ENCODE measurements around the gene IFNAR1. TPM values are rescaled to one million over a fixed set of nuclear protein-coding genes. Genes with fewer than 3 reads are reported as not detected.

Gene IFNAR1
- total RNA-seq, 1 experiment from 2014 or later, result 20.4 TPM

GRCh38 chr21:33291686-33292085 lies 33.1 kb upstream of the IFNAR1 start:
- intact Hi-C loops (cut with micrococcal nuclease; ENCODE audit: unreplicated experiment), result no loop called here
- DNase-seq, result no peak
- ChIA-PET POLR2A (no interaction called here), CTCF (no interaction called here)
- H3K9me3 Mint-ChIP-seq (ENCODE audit: unreplicated experiment), result no peaks in the 10 kb centered on the region
- Histone ChIP-seq H3K36me3 (ENCODE audit: control insufficient read depth, insufficient read depth, low read length) (no peaks in the 10 kb centered on the region), H3K4me1 (peaks cover 8% of the 10 kb centered on the region), H3K4me3 (ENCODE audit: low read depth, low read length) (no peak overlapping the region), H3K27me3 (replicated peaks; ENCODE audit: control insufficient read depth, insufficient read depth, low read length) (no peaks in the 10 kb centered on the region), H3K9me3 (no peaks in the 10 kb centered on the region)
- H3K36me3 Mint-ChIP-seq (ENCODE audit: insufficient read depth, unreplicated experiment), result no peaks in the 10 kb centered on the region
- H3K27ac Mint-ChIP-seq (ENCODE audit: unreplicated experiment), result no peak overlapping the region
- no peaks in the 10 kb centered on the region for H3K27me3 Mint-ChIP-seq (ENCODE audit: insufficient read depth, unreplicated experiment)
- TF ChIP-seq CTCF (IDR thresholded peaks at IDR 0.05; ENCODE audit: insufficient read depth in 1 of 2, low read depth in 1 of 2, low read length in 1 of 2, severe bottlenecking in 1 of 2, unreplicated experiment in 1 of 2), result no peak
- no peak overlapping the region for H3K4me3 Mint-ChIP-seq (ENCODE audit: unreplicated experiment)
- no TSS peak for BruUV-seq (replicated peaks)
- peaks cover 5% of the 10 kb centered on the region for H3K4me1 Mint-ChIP-seq (ENCODE audit: low read depth, unreplicated experiment)

GRCh38 chr21:33292724-33293123 lies 32.0 kb upstream of the IFNAR1 start:
- Mint-ChIP-seq H3K4me1 (ENCODE audit: low read depth, unreplicated experiment) (no peaks in the 10 kb centered on the region), H3K36me3 (ENCODE audit: insufficient read depth, unreplicated experiment) (no peaks in the 10 kb centered on the region), H3K9me3 (ENCODE audit: unreplicated experiment) (no peaks in the 10 kb centered on the region), H3K27me3 (ENCODE audit: insufficient read depth, unreplicated experiment) (no peaks in the 10 kb centered on the region), H3K4me3 (ENCODE audit: unreplicated experiment) (no peak overlapping the region), H3K27ac (ENCODE audit: unreplicated experiment) (no peak overlapping the region)
- Histone ChIP-seq H3K9me3 (no peaks in the 10 kb centered on the region), H3K4me1 (no peaks in the 10 kb centered on the region), H3K4me3 (ENCODE audit: low read depth, low read length) (no peak overlapping the region), H3K36me3 (ENCODE audit: control insufficient read depth, insufficient read depth, low read length) (no peaks in the 10 kb centered on the region), H3K27me3 (replicated peaks; ENCODE audit: control insufficient read depth, insufficient read depth, low read length) (no peaks in the 10 kb centered on the region)
- TF ChIP-seq CTCF (IDR thresholded peaks at IDR 0.05; ENCODE audit: insufficient read depth in 1 of 2, low read depth in 1 of 2, low read length in 1 of 2, severe bottlenecking in 1 of 2, unreplicated experiment in 1 of 2), result no peak
- no peak for DNase-seq
- POLR2A ChIA-PET, result no interaction called here
- CTCF ChIA-PET, result no interaction called here
- intact Hi-C loops (cut with micrococcal nuclease; ENCODE audit: unreplicated experiment), result no loop called here
- no TSS peak for BruUV-seq (replicated peaks)

GRCh38 chr21:33293136-33293535 lies 31.6 kb upstream of the IFNAR1 start:
- intact Hi-C loops (cut with micrococcal nuclease; ENCODE audit: unreplicated experiment), result no loop called here
- TF ChIP-seq CTCF (IDR thresholded peaks at IDR 0.05; ENCODE audit: insufficient read depth in 1 of 2, low read depth in 1 of 2, low read length in 1 of 2, severe bottlenecking in 1 of 2, unreplicated experiment in 1 of 2), result no peak
- H3K9me3 Mint-ChIP-seq (ENCODE audit: unreplicated experiment), result no peaks in the 10 kb centered on the region

More at GRCh38 chr21:33293136-33293535, 31.6 kb upstream of the IFNAR1 start:
- Mint-ChIP-seq H3K36me3 (ENCODE audit: insufficient read depth, unreplicated experiment) (no peaks in the 10 kb centered on the region), H3K27me3 (ENCODE audit: insufficient read depth, unreplicated experiment) (no peaks in the 10 kb centered on the region), H3K4me3 (ENCODE audit: unreplicated experiment) (no peak overlapping the region), H3K4me1 (ENCODE audit: low read depth, unreplicated experiment) (no peaks in the 10 kb centered on the region), H3K27ac (ENCODE audit: unreplicated experiment) (no peak overlapping the region)
- Histone ChIP-seq H3K4me1 (no peaks in the 10 kb centered on the region), H3K4me3 (ENCODE audit: low read depth, low read length) (no peak overlapping the region), H3K9me3 (no peaks in the 10 kb centered on the region), H3K36me3 (ENCODE audit: control insufficient read depth, insufficient read depth, low read length) (no peaks in the 10 kb centered on the region), H3K27me3 (replicated peaks; ENCODE audit: control insufficient read depth, insufficient read depth, low read length) (no peaks in the 10 kb centered on the region)
- ChIA-PET POLR2A (no interaction called here), CTCF (no interaction called here)
- no peak for DNase-seq
- BruUV-seq (replicated peaks), result no TSS peak
